GM19239 (cell line): ENCODE data around the gene ATP1A1.
A peak's percentile ranks its signal among the peaks of the same experiment; 100 is the strongest.

Experiments used
- DNase-seq: peaks from one replicate; pipeline ENCODE4 v3.0.0; 2011; ENCODE audit warnings: low spot score; ENCODE audit not compliant: insufficient read length
- FAIRE-seq: peaks from 2 replicates; lab custom pipeline; 2011; peaks lifted over from hg19 to GRCh38; lab: Jason Lieb, UNC

ATP1A1 gene

DNA sequence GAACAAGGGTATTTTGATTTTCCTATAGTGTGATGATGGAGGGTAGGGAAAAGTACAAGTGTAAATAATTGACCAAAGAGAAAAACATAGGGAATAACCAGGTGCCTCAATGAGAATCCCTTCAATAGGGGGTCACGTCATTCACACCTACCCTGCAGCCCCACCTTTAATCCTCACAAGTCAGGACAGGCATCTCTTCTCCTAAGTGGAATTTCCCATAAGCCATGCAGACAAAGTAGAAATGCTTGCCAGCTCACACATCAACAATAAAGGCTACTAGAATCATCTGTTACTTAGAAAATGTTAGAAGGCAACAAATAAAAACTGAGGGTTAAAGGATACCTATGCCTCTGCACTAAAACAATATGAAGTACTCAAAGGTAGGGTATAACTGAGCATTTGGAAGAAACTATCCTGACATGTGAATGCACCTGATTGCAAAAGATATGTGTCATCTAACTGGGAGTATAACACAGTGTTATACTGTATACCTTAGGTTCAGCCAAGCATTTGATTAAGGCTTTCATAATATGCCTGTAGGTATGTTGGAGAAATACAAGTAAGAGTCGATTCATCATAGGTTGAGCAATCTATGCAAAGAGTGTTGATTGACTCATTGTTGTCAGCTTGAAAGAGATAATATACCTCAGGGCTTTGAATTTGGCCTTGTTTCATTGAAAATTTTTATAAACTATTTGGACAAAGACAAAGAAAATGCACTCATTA, 32.4 kb upstream of the ATP1A1 start:
- no peak for FAIRE-seq
- no peak for DNase-seq

DNA sequence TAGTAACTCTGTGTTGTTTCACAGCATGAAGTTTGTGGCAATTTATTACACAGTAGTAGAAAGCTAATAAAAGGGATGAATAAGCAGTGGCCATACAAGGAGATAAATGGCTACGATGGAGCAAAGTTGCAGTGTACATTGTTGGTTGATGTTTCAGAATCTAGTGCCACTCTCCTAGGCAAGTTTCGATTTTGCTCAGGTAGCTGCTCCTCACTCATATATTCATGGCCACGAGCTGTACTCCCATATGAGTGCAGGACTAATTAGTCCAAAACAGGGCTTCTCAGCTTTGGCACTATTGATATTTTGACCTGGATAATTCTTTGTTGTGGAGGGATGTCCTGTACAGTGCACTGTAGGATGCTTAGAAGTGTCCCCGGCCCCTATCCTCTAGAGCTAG, 30.0 kb upstream of the ATP1A1 start:
- FAIRE-seq (no peak), DNase-seq (no peak)

DNA sequence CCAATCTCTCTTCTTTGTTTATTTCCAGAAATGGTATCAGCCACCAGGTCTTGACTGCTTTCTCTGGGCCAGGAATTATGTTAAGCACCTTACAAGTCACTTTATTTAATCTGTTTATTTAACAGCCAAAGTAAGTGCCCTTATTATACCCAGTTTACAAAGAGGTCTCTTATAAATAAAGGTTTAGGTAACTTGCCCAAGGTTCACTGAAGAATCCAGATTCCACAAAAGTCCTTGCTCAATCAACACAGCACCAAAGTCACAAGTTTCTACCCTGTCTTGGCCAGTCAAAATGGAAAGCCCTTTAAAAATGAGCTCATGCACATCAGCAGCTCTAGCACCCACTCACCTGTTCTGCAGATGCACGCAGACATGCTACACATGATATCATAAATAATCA, 28.0 kb upstream of the ATP1A1 start:
- FAIRE-seq (no peak), DNase-seq (no peak)

DNA sequence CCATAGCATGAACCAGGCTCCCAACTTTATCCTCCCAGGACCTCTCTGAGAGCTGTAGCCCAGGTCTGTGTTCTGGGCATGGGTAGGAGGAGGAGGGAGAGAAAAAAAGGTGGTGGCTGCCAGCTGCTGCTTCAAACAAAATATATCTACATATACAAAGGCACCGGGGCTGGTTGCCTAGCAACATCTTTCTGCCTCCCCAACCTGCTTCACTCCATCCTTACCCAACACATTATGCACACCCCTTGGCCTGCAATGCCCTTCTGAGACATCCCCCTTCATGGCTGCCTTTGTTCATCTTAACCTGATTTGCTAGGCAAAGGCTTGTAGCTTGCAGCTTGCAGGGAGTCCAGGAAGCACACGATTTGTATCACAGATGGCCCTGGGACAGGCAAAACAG, 27.2 kb upstream of the ATP1A1 start:
- FAIRE-seq (no peak), DNase-seq (no peak)

DNA sequence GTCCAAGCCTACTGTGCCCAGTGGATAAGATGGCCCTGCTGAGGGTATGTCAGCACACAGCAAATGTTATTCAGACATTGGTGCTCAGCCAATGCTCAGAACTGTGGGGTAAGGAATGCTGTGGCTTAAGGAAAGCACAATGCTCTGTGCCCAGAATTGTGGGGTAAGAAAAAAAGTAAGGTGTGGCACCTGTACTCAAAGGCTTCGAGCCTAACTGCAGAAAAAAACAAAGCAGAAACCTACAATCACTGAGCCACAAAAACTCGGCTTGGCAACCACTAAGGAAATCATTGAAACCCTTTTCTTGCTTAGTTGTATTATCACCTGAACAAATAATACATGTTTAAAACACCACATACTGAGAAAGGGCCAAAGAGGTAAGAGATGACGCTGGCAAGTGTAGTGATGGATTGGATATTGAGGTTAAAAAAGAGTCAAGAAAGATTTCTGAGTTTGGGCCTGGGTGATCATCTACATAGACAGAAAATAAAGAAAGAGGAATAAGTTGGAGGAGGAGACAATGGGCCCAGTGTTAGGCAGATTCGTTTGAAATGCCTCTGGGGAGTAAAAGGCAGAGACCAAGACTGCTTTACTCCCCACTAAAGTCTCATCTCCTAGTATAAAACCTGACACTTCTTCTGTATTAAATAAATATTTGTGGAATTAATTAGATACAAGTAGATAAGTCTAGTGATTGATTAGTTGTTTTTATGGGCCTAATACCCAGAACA, 25.9 kb upstream of the ATP1A1 start:
- DNase-seq, result no peak
- no peak for FAIRE-seq

DNA sequence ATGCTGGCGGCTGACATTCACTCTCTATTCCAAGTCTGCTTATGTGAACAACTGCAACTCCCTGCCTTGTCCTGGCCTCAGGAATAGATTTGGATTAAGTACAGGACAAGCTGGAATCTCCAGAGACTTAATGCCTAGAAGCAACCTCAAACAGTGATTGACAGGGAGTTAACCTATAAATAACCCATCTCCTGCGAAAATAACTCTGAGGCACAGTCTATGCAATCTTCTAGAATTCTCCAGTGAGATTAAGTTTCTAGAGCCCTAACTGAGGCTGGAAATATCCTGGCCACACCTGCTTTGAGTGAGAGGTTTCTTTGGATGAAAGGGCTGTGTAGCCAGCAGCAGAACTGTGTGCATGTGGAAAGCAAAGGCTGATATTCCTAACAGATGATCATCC, 25.3 kb upstream of the ATP1A1 start:
- FAIRE-seq, result no peak
- no peak for DNase-seq

DNA sequence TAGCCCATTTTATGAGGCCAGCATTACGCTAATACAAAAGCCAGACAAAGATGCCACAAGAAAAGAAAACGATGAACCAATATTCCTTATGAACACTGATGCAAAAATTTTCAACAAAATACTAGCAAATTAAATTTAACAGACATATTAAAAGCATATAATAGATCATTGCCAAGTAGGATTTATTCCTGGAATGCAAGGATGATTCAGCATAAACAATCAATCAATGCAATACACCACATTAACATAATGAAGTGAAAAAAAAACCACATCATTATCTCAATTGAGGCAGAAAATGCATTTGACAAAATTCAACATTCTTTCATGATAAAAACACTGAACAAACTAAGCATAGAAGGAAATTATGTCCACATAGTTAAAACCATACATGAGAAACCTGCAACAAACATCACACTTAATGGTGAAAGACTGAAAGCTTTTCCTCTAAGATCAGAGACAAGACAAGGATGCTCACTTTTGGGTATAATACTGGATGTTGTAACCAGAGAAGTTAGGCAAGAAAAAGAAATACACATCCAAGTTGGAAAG, 22.9 kb upstream of the ATP1A1 start:
- DNase-seq (no peak), FAIRE-seq (no peak)

DNA sequence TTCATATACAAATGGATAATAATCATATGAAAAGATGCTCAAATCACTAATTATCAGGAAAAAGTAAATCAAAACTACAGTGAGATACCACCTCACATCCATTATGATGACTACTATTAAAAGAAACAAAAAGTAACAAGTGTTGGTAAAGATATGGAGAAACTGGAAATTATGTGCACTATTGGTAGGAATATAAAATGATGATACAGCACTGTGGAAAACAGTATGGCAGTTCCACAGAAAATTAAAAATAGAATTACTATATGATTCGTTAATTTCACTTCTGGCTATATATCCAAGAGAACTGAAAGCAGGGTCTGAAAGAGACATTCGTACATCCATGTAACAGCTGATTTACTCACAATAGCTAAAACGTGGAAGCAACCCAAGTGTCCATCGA, 21.1 kb upstream of the ATP1A1 start:
- FAIRE-seq (no peak), DNase-seq (no peak)

DNA sequence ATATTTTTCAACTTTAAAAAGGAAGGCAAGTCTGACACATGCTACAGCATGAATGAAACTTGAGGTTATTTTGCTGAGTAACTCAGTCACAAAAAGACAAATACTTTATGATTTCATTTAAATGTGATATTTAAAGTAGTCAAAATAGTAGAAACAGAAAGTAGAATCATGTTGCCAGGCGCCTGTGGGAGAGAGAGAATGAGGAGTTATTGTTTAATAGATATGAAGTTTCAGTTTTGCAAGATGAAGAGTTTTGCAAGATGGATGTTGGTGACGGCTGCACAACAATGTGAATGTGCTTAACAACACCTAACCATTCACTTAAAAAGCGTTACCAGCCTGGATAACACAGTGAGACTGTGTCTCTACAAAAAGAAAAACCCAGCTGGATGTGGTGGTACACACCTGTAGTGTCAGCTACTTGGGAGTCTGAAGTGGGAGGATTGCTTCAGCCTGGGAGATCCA, 20.7 kb upstream of the ATP1A1 start:
- DNase-seq, result no peak

DNA sequence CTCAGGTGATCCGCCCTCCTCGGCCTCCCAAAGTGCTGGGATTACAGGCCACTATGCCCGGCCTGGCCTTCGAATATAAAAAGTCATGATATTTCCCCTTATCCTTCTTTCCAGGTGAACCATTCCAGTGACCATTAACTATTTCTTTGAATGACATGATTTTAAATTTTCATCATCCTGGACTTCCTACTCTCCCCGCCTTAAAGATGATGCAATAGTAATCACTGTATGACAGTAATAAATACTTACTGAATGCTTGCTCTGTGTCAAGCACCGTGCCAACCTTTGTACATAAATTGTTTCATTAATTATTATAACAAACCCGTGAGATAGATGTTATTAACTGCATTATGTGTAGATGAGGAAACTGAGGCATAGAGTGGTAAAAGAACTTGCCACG, 19.9 kb upstream of the ATP1A1 start:
- no peak for FAIRE-seq
- DNase-seq, result no peak

More for the DNA sequence above, 20.7 kb upstream of the ATP1A1 start:
- FAIRE-seq, result peak; percentile 84

DNA sequence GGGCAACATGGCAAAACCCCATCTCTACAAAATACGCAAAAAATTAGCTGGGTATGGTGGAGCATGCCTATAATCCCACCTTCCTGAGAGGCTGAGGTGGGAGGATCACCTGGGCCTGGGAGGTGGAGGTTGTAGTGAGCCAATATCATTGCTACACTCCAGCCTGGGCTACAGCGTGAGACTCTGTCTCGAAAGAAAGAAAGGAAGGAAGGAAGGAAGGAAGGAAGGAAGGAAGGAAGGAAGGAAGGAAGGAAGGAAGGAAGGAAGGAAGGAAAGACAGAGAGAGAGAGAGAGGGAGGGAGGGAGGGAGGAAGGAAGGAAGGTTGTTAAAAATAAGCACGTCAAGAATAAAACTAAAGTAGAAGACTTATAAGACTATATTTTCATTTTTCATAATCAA, 17.0 kb upstream of the ATP1A1 start:
- DNase-seq (no peak), FAIRE-seq (no peak)

DNA sequence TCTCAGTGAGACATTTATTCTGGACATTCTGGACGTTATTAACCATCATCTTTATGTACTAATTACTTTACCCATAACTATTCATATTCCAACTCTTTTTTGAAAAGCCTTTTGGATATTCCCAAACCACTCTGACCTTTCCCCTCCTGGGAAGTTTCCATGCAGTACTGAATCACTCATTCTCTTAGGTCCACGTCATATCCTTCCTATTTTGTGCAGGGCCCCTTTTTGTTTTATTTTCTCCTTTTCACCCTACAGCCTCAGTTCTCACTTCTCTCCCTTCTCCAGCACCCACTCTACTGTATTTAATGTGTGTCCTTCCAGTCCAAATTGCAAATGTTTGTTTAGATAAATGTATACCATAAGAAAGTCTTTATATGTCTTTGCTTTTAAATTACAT, 16.4 kb upstream of the ATP1A1 start:
- FAIRE-seq, result no peak
- no peak for DNase-seq

DNA sequence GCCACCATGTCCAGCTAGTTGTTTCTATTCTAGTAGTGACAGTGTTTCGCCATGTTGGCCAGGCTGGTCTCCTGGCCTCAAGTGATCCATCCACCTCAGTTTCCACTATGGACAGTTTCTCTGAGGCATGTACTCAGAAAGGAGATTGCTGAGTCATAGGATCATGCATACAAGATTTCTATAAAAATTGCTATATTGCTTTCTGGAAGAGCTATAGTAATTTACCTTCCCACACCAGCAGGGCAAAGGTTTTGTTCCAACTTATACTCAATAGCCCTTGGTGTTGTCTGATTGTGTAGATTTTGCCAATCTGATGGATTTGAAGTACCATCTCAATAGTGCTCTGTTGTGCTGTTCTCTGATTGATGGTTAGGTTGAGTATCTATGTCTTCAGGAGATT, 15.6 kb upstream of the ATP1A1 start:
- DNase-seq (no peak), FAIRE-seq (peak; percentile 57)

DNA sequence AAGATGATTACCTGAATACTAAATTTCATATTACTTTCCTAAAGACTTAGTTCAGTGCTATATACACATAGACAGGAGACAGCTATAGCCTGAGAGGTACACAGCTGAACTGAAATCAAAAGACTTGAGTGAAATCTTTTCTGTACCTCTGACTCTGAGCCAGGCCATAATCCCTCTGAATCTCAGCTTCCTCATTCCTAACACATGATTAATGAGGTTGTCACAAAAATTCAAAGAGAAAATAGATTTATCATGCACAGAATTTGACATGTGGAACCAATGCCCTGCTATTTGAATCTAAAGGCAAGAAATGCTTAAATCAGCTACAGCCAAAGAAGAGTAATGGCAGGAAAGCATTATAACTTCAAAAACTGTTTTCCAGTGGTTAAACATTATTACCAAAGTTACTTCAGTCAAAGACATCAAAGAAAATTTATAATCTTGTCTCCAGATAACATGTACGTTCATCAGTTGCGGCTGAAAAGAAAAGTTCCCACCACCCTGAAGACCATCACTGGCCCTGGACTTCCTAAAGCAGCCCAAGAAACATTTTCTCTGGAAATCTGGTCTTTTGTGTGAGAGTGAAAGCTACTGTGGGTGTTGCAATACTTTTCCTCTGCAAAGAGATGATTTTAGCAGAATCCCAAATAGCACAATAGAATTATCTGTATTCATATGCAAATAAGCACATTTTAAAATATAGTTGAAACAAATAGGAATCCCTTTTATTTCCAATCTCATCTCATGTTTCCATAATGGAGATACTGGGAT, 13.8 kb upstream of the ATP1A1 start:
- DNase-seq (no peak), FAIRE-seq (no peak)

DNA sequence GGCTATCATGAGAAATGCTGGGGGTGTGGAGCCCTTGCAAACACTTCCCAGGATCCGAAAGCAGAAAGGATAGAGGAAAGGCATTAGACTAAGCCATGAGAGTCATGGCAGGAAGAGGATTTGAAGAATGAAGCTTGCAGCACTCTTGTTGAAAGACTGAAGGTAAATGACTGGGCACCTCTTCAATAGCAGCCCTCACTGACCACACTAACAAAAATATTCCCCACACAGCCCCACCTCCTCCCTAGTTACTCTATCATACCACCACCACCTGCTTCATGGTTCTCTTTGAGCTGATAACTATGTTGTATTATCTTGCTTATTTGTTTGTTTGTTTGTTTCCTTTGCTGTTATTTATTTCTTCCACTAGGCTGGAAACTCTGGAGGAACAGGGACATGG, 13.2 kb upstream of the ATP1A1 start:
- DNase-seq (no peak), FAIRE-seq (no peak)

DNA sequence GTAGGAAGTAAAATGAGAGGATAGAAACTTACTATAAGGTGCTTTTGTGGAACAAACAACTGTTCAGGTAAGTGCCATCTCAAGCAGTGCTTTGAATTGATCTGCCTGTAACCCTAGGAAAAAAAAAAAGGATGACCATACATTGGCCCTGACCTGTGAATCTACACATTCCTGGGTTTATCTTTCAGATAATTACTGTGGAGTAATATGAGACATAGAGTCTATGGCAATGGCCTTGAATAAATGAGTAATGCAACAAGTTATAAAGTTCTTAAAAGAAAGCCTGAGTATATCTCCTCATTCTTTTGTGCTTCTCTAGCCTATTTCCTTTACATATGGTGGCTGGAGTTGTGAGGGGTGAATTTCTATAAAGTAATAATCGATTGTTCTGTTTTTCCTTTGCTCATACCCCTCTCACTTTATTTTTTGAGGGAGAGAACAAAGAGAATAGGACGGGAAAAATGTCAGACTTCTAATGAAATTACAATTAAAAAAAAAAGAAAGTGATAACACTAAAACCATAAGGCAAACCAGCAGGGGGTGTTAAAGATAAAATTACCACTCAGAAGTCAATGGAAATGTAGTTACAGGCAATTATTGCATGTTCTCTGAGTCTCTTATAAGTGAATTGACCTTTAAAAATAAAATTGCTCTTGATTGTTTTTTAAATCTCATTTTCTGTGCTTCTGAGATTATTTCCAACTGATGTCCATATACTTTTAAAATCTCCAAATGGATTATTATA, 12.4 kb upstream of the ATP1A1 start:
- DNase-seq, result no peak
- FAIRE-seq, result peak; percentile 51

DNA sequence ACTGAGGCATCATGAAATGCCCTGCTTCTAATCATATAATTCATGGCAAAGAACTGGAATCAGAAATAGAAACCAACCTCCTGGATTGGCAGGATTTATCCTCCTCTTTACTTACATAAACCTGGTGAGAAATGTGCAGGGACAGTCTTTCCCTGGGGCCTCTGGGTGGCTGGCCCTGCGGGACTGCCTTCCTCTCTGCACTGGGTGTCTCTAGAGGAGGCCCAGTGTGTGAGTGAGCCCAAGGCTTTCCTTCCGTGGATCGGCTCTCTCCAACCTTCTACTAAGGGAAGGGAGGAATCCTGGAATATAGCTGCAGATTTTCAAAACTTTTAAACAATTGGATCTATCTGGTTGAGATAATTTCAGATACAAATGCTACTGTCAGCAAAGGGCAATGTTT, 11.4 kb upstream of the ATP1A1 start:
- no peak for DNase-seq
- FAIRE-seq, result no peak

DNA sequence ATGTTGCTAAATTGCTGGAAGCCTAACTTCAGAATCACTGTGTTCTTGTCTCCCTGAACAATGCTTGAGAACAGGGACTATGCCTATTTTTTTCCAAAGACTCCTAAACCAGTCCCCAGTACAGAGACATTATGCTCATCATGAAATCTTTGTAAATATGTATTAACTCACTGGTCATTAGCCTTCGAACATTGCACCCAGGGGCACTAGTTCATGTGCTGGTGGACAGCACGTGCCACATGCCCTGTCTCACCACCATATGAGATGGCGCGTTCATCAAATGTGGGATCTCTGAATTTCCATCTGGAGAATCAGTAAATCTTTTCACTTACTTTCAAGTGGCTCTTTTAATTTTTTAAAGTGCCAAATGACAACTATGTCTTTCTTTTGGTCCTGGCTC, 11.0 kb upstream of the ATP1A1 start:
- FAIRE-seq (no peak), DNase-seq (no peak)

DNA sequence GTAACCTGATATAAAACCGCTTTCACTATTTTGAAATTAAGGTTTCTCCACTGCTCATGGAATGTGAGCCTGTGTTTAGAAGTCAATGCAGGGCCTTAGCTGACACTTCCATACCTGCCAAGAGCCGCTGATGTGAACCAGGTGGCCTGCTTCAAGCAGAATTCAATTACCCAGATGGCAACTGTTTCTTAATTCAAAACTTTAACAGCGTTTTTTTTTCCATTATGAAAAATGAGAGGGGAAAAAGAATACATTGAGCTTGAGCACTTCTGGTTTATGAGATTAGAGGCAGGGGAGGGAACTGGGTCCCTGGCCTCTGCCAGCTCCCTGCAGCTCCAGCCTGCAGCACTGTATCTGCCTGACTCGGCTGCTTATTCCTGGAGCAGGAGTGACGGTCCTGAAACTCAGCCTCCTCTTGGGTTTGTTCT, 7.7 kb upstream of the ATP1A1 start:
- FAIRE-seq (no peak), DNase-seq (no peak)

DNA sequence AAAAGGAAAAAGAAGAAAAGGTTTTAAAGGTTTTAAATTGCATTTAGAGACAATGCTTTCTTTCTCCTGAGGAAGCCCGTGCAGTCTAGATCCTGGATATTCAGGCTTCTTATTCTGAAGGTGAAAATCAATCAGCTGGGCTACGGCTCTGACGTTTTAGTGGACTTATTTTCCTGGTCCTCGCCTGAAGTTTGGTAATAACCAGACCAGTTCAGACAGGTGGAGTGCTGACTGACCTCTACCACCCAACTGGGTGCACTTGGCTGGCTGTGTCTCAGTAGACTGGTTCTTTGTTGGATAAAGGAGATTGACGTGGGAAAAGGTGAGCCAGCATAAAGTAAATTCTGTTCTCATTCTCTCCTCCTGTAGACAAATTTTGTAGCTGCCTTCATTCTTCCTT, 7.2 kb upstream of the ATP1A1 start:
- FAIRE-seq (no peak), DNase-seq (no peak)
